ENCODE results near the gene PTPRM. TPM values are rescaled to one million over a fixed set of nuclear protein-coding genes. Genes with fewer than 3 reads are reported as not detected.

PTPRM gene
- polyA plus RNA-seq, 2 of the 4 experiments (the other 2 are of a cell fraction), result 44.5 to 199 TPM

- Histone ChIP-seq H3K9me3 (no peaks in the 10 kb centered on the region), H3K4me3 (no peak overlapping the region), H3K4me2 (no peak overlapping the region), H3K27ac (no peak overlapping the region), H3K4me1 (peaks cover 35% of the 10 kb centered on the region)
- DNase-seq (ENCODE audit: low read depth in 1 of 2, low spot score in 1 of 2) (no peak), ATAC-seq (no peak), FAIRE-seq (no peak)
- ChIA-PET CTCF (no interaction called here), POLR2A (no interaction called here)
- TF ChIP-seq POLR2AphosphoS2 (conservative IDR thresholded peaks at IDR 0.05; ENCODE audit: low read length) (no peak), EP300 (IDR thresholded peaks at IDR 0.05) (no peak), NR3C1 (IDR thresholded peaks at IDR 0.05) (no peak), HOXA7 (CRISPR knock-in tag; IDR thresholded peaks at IDR 0.05) (no peak), CBX2 (IDR thresholded peaks at IDR 0.05; ENCODE audit: borderline replicate concordance, low read depth) (no peak), MAZ (IDR thresholded peaks at IDR 0.05; ENCODE audit: borderline replicate concordance, low read depth, low read length) (no peak), TP53 (CRISPR knock-in tag; IDR thresholded peaks at IDR 0.05) (no peak), ZC3H11A (IDR thresholded peaks at IDR 0.05) (no peak), CHD2 (IDR thresholded peaks at IDR 0.05; ENCODE audit: low read length, partially characterized antibody) (no peak), MAX (IDR thresholded peaks at IDR 0.05) (no peak), CEBPB (IDR thresholded peaks at IDR 0.05) (no peak), ZSCAN20 (CRISPR knock-in tag; IDR thresholded peaks at IDR 0.05) (no peak), ZFP36 (IDR thresholded peaks at IDR 0.05; ENCODE audit: borderline replicate concordance, partially characterized antibody) (no peak)
Measured at GRCh38 chr18:8040021-8040420, 472.9 kb downstream of the PTPRM start.

GRCh38 chr18:8041526-8042111 lies 474.5 kb downstream of the PTPRM start:
- Histone ChIP-seq H3K4me2 (no peak overlapping the region), H3K27ac (no peak overlapping the region), H3K9me3 (no peaks in the 10 kb centered on the region), H3K4me3 (no peak overlapping the region), H3K4me1 (peaks cover 28% of the 10 kb centered on the region)
- WGBS (ENCODE audit: missing lambda C conversion rate), result 18% methylated on average over 1 of the region's 1 CpG
- ChIA-PET CTCF (interaction anchor here (1.3 kb wide), 1 partner anchor 252 kb away, joined by 3 read pairs; no protein-coding TSS in a partner anchor), POLR2A (no interaction called here)
- no peak for FAIRE-seq
- no peak for DNase-seq (ENCODE audit: low read depth in 1 of 2, low spot score in 1 of 2)
- no peak for ATAC-seq
- TF ChIP-seq, protein P1, sequence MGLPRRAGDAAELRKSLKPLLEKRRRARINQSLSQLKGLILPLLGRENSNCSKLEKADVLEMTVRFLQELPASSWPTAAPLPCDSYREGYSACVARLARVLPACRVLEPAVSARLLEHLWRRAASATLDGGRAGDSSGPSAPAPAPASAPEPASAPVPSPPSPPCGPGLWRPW (IDR thresholded peaks at IDR 0.05), result no peak
- TF ChIP-seq ZSCAN20 (CRISPR knock-in tag; IDR thresholded peaks at IDR 0.05) (no peak), FOXS1 (CRISPR knock-in tag; IDR thresholded peaks at IDR 0.05) (no peak), GATA3 (IDR thresholded peaks at IDR 0.05; ENCODE audit: borderline replicate concordance) (no peak), ATOH8 (CRISPR knock-in tag; IDR thresholded peaks at IDR 0.05; ENCODE audit: low read depth) (no peak), CEBPB (IDR thresholded peaks at IDR 0.05) (no peak), BHLHE40 (IDR thresholded peaks at IDR 0.05; ENCODE audit: low read depth, low read length) (no peak), SMC3 (IDR thresholded peaks at IDR 0.05) (no peak), CBX2 (IDR thresholded peaks at IDR 0.05; ENCODE audit: borderline replicate concordance, low read depth) (no peak), MAZ (IDR thresholded peaks at IDR 0.05; ENCODE audit: borderline replicate concordance, low read depth, low read length) (no peak), ZNF302 (CRISPR knock-in tag; IDR thresholded peaks at IDR 0.05) (no peak), RCOR1 (IDR thresholded peaks at IDR 0.05; ENCODE audit: low read depth, low read length) (no peak), RFX5 (IDR thresholded peaks at IDR 0.05) (no peak), JUN (IDR thresholded peaks at IDR 0.05) (no peak), KDM5A (IDR thresholded peaks at IDR 0.05) (no peak)
- TF ChIP-seq, protein P2, sequence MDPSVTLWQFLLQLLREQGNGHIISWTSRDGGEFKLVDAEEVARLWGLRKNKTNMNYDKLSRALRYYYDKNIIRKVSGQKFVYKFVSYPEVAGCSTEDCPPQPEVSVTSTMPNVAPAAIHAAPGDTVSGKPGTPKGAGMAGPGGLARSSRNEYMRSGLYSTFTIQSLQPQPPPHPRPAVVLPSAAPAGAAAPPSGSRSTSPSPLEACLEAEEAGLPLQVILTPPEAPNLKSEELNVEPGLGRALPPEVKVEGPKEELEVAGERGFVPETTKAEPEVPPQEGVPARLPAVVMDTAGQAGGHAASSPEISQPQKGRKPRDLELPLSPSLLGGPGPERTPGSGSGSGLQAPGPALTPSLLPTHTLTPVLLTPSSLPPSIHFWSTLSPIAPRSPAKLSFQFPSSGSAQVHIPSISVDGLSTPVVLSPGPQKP (IDR thresholded peaks at IDR 0.05; ENCODE audit: low read depth, low read length), result no peak
- TF ChIP-seq, protein P3, sequence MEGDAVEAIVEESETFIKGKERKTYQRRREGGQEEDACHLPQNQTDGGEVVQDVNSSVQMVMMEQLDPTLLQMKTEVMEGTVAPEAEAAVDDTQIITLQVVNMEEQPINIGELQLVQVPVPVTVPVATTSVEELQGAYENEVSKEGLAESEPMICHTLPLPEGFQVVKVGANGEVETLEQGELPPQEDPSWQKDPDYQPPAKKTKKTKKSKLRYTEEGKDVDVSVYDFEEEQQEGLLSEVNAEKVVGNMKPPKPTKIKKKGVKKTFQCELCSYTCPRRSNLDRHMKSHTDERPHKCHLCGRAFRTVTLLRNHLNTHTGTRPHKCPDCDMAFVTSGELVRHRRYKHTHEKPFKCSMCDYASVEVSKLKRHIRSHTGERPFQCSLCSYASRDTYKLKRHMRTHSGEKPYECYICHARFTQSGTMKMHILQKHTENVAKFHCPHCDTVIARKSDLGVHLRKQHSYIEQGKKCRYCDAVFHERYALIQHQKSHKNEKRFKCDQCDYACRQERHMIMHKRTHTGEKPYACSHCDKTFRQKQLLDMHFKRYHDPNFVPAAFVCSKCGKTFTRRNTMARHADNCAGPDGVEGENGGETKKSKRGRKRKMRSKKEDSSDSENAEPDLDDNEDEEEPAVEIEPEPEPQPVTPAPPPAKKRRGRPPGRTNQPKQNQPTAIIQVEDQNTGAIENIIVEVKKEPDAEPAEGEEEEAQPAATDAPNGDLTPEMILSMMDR (IDR thresholded peaks at IDR 0.05), result no peak
